Endothelial cell of umbilical vein (primary cell): ENCODE data around the gene CWC27. TPM values are rescaled to one million over a fixed set of nuclear protein-coding genes. Genes with fewer than 3 reads are reported as not detected.

Source experiments
- BruUV-seq: library from RNA; stranded (reverse); fragments of 400-500 nt; replicated peaks from 2 replicates; lab custom pipeline; 2021; lab: Mats Ljungman, UMichigan
- CTCF ChIA-PET: fragments of 300-600, 350-600 bp; sonication (Branson Sonifier 250); formaldehyde crosslinking; loops from one replicate; lab custom pipeline; 2021; ENCODE audit warnings: antibody characterized with exemption, inconsistent platforms; lab: Charles Lee
- POLR2A ChIA-PET: fragments of 300-600, 350-600 bp; sonication (Branson Sonifier 250); formaldehyde crosslinking; loops from one replicate; lab custom pipeline; 2021; ENCODE audit warnings: antibody characterized with exemption, inconsistent platforms; lab: Charles Lee
- DNase-seq: peaks from one replicate; pipeline ENCODE4 v3.0.0-alpha.2; 2011; ENCODE audit warnings: low read depth, low spot score
- FAIRE-seq: peaks from 2 replicates; lab custom pipeline; 2011; peaks lifted over from hg19 to GRCh38; lab: Jason Lieb, UNC
- H2AFZ ChIP-seq: 2 replicates; pipeline ENCODE4 v1.6.0; 2012; ENCODE audit warnings: low read depth, low read length, control low read depth, inconsistent platforms
- H3K27ac ChIP-seq: 2 replicates; pipeline ENCODE4 v1.5.1; 2011; ENCODE audit warnings: low read depth, mild to moderate bottlenecking, control low read depth, low read length, moderate library complexity; ENCODE audit not compliant: insufficient read depth
- H3K27me3 ChIP-seq, 2 experiments: 2 replicates each; pipeline versions ENCODE4 v1.6.0 to v1.6.1; 2011; ENCODE audit warnings: low read length in 2 of 2, mixed read lengths in 1 of 2; ENCODE audit not compliant: control insufficient read depth in 2 of 2, insufficient read depth in 2 of 2
- H3K36me3 ChIP-seq, 2 experiments: 2 replicates in 1 of 2; 3 replicates in 1 of 2; pipeline ENCODE4 v1.5.1; 2011; ENCODE audit warnings: low read length in 2 of 2, mild to moderate bottlenecking in 1 of 2, moderate library complexity in 1 of 2; ENCODE audit not compliant: control insufficient read depth in 2 of 2, insufficient read depth in 2 of 2; ENCODE audit errors: extremely low read depth in 1 of 2
- H3K4me1 ChIP-seq: 3 replicates; pipeline ENCODE4 v1.5.1; 2011; ENCODE audit warnings: mild to moderate bottlenecking, low read length; ENCODE audit not compliant: control insufficient read depth, insufficient read depth; ENCODE audit errors: extremely low read depth
- H3K4me2 ChIP-seq: 2 replicates; pipeline ENCODE4 v1.6.1; 2011; ENCODE audit warnings: low read length, control low read depth, mixed read lengths; ENCODE audit not compliant: insufficient read depth
- H3K4me3 ChIP-seq, 3 experiments: fragments of 200-600 bp in 1 of 3; sonication (generic), shearing (Covaris generic) in 1 of 3; replicated peaks in 1 of 3; 2 replicates each; pipeline ENCODE4 v1.5.1; 2011 to 2016; ENCODE audit warnings: control low read depth in 3 of 3, low read length in 3 of 3, mild to moderate bottlenecking in 2 of 3, inconsistent platforms in 1 of 3, low read depth in 1 of 3, moderate library complexity in 1 of 3; ENCODE audit not compliant: insufficient read depth in 1 of 3
- H3K79me2 ChIP-seq: 2 replicates; pipeline ENCODE4 v1.6.0; 2012; ENCODE audit warnings: low read length, inconsistent platforms; ENCODE audit not compliant: control insufficient read depth, insufficient read depth
- H3K9ac ChIP-seq: replicated peaks from 2 replicates; pipeline ENCODE3; 2011; ENCODE audit warnings: low read length, control low read depth; ENCODE audit not compliant: insufficient read depth; ENCODE audit errors: extremely low read depth
- H3K9me1 ChIP-seq: replicated peaks from 3 replicates; pipeline ENCODE4 v1.6.0; 2011; ENCODE audit warnings: mild to moderate bottlenecking, low read length; ENCODE audit not compliant: control insufficient read depth, insufficient read depth; ENCODE audit errors: extremely low read depth
- H3K9me3 ChIP-seq: replicated peaks from 2 replicates; pipeline ENCODE4 v1.5.1; 2012; ENCODE audit warnings: low read length, inconsistent platforms; ENCODE audit not compliant: control insufficient read depth, insufficient read depth
- H4K20me1 ChIP-seq: replicated peaks from 2 replicates; pipeline ENCODE3; 2011; ENCODE audit warnings: mild to moderate bottlenecking, low read length; ENCODE audit not compliant: control insufficient read depth, insufficient read depth; ENCODE audit errors: extremely low read depth
- EZH2 ChIP-seq: IDR thresholded peaks from 2 replicates; pipeline ENCODE4 v1.6.1; 2012; ENCODE audit warnings: borderline replicate concordance, low read depth, mild to moderate bottlenecking, moderate library complexity, low read length, inconsistent platforms; ENCODE audit not compliant: severe bottlenecking
- FOS ChIP-seq: IDR thresholded peaks from 2 replicates; pipeline ENCODE4 v1.6.1; 2011; ENCODE audit warnings: mild to moderate bottlenecking, low read length, moderate library complexity, borderline replicate concordance; ENCODE audit not compliant: insufficient read depth
- GATA2 ChIP-seq: IDR thresholded peaks from 2 replicates; pipeline ENCODE4 v1.7.0; 2011; ENCODE audit warnings: low read depth, mild to moderate bottlenecking, moderate library complexity, mixed read lengths, low read length; ENCODE audit not compliant: insufficient read length, insufficient read depth
- JUN ChIP-seq: IDR thresholded peaks from 2 replicates; pipeline ENCODE4 v1.6.1; 2011; ENCODE audit warnings: borderline replicate concordance, low read depth; ENCODE audit not compliant: insufficient read length, insufficient read depth
- MYC ChIP-seq: IDR thresholded peaks from one replicate; pipeline ENCODE4 v1.6.1; 2011; ENCODE audit warnings: mild to moderate bottlenecking, low read depth, low read length
- POLR2A ChIP-seq: IDR thresholded peaks from 2 replicates; pipeline ENCODE4 v1.6.1; 2012; ENCODE audit warnings: low read depth, mild to moderate bottlenecking, control low read depth, low read length
- POLR2AphosphoS5 ChIP-seq: IDR thresholded peaks from 2 replicates; pipeline ENCODE4 v1.6.1; 2012; ENCODE audit warnings: low read depth, mild to moderate bottlenecking, control low read depth, low read length, moderate library complexity; ENCODE audit not compliant: insufficient read depth
- dilution Hi-C: fragments of 300-500 bp; cut with MboI; formaldehyde crosslinking; loops from one replicate; pipeline ENCODE4 v1.15.0; 2019; ENCODE audit warnings: low sequenced_read_pairs; ENCODE audit not compliant: extremely low pct_ligation_motif_present
- intact Hi-C: fragments of 100-400 bp; cut with micrococcal nuclease; formaldehyde crosslinking; loops from one replicate; pipeline ENCODE4 v1.10.0; 2022
- polyA plus RNA-seq, 4 experiments: library from polyadenylated mRNA; depleted of rRNA in 3 of 4; stranded (reverse) in 3 of 4; unstranded in 1 of 4; fragments of >200 nt; gene quantifications; 2 replicates each; pipeline versions ENCODE4 v1.2.1 to v1.2.3, GENCODE V29; 2011 to 2012; ENCODE audit warnings: missing spikeins in 1 of 4
- total RNA-seq: library from RNA; stranded (reverse); gene quantifications from 2 replicates; pipeline ENCODE4 v1.2.3, GENCODE V29; 2021
- TF ChIP-seq, protein P1 (sequence below), 2 donors: IDR thresholded peaks; 1 replicate in 1 of 2; 2 replicates in 1 of 2; pipeline ENCODE4 v1.5.1; 2011; ENCODE audit warnings: low read length in 2 of 2, mild to moderate bottlenecking in 2 of 2, moderate library complexity in 2 of 2, control low read depth in 1 of 2, inconsistent platforms in 1 of 2, low read depth in 1 of 2; ENCODE audit not compliant: insufficient read depth in 1 of 2; ENCODE audit errors: extremely low read depth in 1 of 2
- TF ChIP-seq, protein P2 (sequence below): IDR thresholded peaks from 2 replicates; pipeline ENCODE4 v1.6.1; 2011; ENCODE audit not compliant: insufficient read depth, insufficient read length

CWC27 gene
- total and polyA plus RNA-seq, 2 donors (not counting 3 experiments of a cell fraction or from before 2014, with no cell fraction given): 11.9 to 23.8 TPM

DNA sequence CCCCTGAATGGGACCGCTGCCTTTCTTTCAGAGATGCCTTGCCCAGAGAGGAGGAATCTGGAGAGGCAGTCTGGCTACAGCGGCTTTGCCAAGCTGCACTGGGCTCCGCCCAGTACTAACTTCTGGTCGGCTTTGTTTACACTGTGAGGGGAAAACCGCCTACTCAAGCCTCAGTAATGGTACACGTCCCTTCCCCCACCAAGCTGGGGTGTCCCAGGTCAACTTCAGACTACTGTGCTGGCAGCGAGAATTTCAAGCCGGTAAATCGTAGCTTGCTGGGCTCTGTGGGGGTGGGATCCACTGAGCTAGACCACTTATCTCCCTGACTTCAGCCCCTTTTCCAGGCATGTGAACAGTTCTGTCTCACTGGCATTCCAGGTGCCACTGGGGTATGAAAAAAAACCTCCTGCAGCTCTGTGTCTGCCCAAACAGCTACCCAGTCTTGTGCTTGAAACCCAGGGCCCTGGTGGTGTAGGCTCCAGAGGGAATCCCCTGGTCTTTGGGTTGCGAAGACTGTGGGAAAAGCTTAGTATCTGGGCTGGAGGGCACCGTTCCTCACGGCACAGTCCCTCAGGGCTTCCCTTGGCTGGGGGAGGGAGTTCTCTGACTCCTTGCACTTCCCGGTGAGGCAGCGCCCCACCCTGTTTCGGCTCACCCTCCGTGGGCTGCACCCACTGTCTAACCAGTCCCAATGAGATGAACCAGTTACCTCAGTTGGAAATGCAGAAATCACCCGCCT lies 171.2 kb downstream of the CWC27 start:
- no peaks in the 10 kb centered on the region for H3K9me1 ChIP-seq
- CTCF ChIA-PET: interaction anchor here (1.7 kb wide), 1 partner anchor 129 kb away, joined by 5 read pairs; no protein-coding TSS in a partner anchor
- H3K4me3 ChIP-seq: no peak overlapping the region
- intact Hi-C loops (no loop called here), dilution Hi-C loops (no loop called here)
- peak; percentile 15 for DNase-seq
- no peaks in the 10 kb centered on the region for H3K79me2 ChIP-seq
- no peak overlapping the region for H3K9ac ChIP-seq
- POLR2A ChIA-PET: no interaction called here
- H3K4me1 ChIP-seq: no peaks in the 10 kb centered on the region
- H4K20me1 ChIP-seq: no peaks in the 10 kb centered on the region
- no TSS peak for BruUV-seq
- H3K27ac ChIP-seq: no peak overlapping the region
- no peak for TF ChIP-seq JUN
- TF ChIP-seq EZH2: no peak
- TF ChIP-seq, protein P1, sequence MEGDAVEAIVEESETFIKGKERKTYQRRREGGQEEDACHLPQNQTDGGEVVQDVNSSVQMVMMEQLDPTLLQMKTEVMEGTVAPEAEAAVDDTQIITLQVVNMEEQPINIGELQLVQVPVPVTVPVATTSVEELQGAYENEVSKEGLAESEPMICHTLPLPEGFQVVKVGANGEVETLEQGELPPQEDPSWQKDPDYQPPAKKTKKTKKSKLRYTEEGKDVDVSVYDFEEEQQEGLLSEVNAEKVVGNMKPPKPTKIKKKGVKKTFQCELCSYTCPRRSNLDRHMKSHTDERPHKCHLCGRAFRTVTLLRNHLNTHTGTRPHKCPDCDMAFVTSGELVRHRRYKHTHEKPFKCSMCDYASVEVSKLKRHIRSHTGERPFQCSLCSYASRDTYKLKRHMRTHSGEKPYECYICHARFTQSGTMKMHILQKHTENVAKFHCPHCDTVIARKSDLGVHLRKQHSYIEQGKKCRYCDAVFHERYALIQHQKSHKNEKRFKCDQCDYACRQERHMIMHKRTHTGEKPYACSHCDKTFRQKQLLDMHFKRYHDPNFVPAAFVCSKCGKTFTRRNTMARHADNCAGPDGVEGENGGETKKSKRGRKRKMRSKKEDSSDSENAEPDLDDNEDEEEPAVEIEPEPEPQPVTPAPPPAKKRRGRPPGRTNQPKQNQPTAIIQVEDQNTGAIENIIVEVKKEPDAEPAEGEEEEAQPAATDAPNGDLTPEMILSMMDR (IDR thresholded peaks at IDR 0.05; ENCODE audit: extremely low read depth in 1 of 2, insufficient read depth in 1 of 2, low read depth in 1 of 2, low read length in 2 of 2): no peak
- no peaks in the 10 kb centered on the region for H3K36me3 ChIP-seq
- H3K27me3 ChIP-seq: no peaks in the 10 kb centered on the region
- no peaks in the 10 kb centered on the region for H3K9me3 ChIP-seq
- FAIRE-seq: no peak
- peak overlapping the region; percentile 26 for H2AFZ ChIP-seq
- no peak overlapping the region for H3K4me2 ChIP-seq

DNA sequence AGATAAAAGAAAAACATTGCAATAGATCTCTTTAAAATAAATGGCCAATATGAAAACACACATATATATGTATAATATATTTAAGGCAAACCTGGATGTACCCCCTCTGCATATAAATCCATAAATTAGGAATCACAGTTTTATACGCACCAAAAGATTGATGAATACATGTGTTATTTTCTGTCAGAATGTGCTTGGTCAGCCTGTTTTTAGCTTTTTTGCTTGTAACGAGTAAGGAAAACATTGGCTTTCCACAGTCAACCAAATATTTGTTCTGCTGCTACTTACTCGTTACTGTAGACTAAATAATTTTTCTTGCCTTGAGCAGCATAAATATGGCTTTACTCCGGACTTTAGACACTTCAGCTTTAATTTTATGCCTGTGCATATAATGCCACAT lies 173.7 kb downstream of the CWC27 start:
- dilution Hi-C loops (no loop called here), intact Hi-C loops (no loop called here)
- DNase-seq (no peak), FAIRE-seq (no peak)
- no TSS peak for BruUV-seq
- no peak overlapping the region for H3K4me2 ChIP-seq
- ChIA-PET POLR2A (no interaction called here), CTCF (interaction anchor here (0.6 kb wide), 1 partner anchor 41 kb away, joined by 3 read pairs; no protein-coding TSS in a partner anchor)
- H3K79me2 ChIP-seq: no peaks in the 10 kb centered on the region
- no peak overlapping the region for H3K4me3 ChIP-seq
- no peaks in the 10 kb centered on the region for H4K20me1 ChIP-seq
- TF ChIP-seq, protein P2, sequence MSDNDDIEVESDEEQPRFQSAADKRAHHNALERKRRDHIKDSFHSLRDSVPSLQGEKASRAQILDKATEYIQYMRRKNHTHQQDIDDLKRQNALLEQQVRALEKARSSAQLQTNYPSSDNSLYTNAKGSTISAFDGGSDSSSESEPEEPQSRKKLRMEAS: no peak
- TF ChIP-seq FOS (no peak), MYC (no peak), EZH2 (no peak), POLR2A (no peak), GATA2 (no peak), JUN (no peak), POLR2AphosphoS5 (no peak)
- TF ChIP-seq, protein P1 (IDR thresholded peaks at IDR 0.05; ENCODE audit: extremely low read depth in 1 of 2, insufficient read depth in 1 of 2, low read depth in 1 of 2, low read length in 2 of 2): no peak
- peaks cover 2% of the 10 kb centered on the region for H3K4me1 ChIP-seq
- H3K36me3 ChIP-seq: no peaks in the 10 kb centered on the region
- H3K9ac ChIP-seq: no peak overlapping the region
- H3K27ac ChIP-seq: no peak overlapping the region
- no peaks in the 10 kb centered on the region for H3K9me3 ChIP-seq
- no peaks in the 10 kb centered on the region for H3K27me3 ChIP-seq
- H3K9me1 ChIP-seq: no peaks in the 10 kb centered on the region
- no peak overlapping the region for H2AFZ ChIP-seq
